ENCODE measurements around the gene UBE3C.
"Not testable (repeated sequence)": the region's sequence is repeated elsewhere in the genome, so short reads cannot be mapped to it uniquely, and the experiment has no call there.

The UBE3C gene

GRCh38 chr7:157274094-157274634, 135.4 kb downstream of the UBE3C start:
- DNase-seq: not testable (repeated sequence)

GRCh38 chr7:157274991-157275427, 136.3 kb downstream of the UBE3C start:
- peak; percentile 60 for DNase-seq

- DNase-seq: no peak
Measured at GRCh38 chr7:157276091-157276561, 137.4 kb downstream of the UBE3C start.

GRCh38 chr7:157276731-157277562, 138.2 kb downstream of the UBE3C start:
- peak; percentile 90 for DNase-seq

- DNase-seq: not testable (repeated sequence)
Measured at GRCh38 chr7:157277568-157277967, 138.8 kb downstream of the UBE3C start.

GRCh38 chr7:157278167-157278790, 139.6 kb downstream of the UBE3C start:
- DNase-seq: no peak

GRCh38 chr7:157278791-157279724, 140.3 kb downstream of the UBE3C start:
- DNase-seq: peak; percentile 55

- DNase-seq: no peak
Measured at GRCh38 chr7:157279741-157280215, 141.1 kb downstream of the UBE3C start.

GRCh38 chr7:157280216-157280841, 141.6 kb downstream of the UBE3C start:
- no peak for DNase-seq

GRCh38 chr7:157281221-157281998, 142.7 kb downstream of the UBE3C start:
- no peak for DNase-seq

GRCh38 chr7:157282141-157282801, 143.5 kb downstream of the UBE3C start:
- DNase-seq: no peak

- DNase-seq: no peak
Measured at GRCh38 chr7:157284229-157285014, 145.7 kb downstream of the UBE3C start.

GRCh38 chr7:157291404-157292080, 152.8 kb downstream of the UBE3C start:
- DNase-seq: no peak

GRCh38 chr7:157292258-157292657, 153.5 kb downstream of the UBE3C start:
- no peak for DNase-seq

- DNase-seq: no peak
Measured at GRCh38 chr7:157292770-157293412, 154.2 kb downstream of the UBE3C start.

- DNase-seq: no peak
Measured at GRCh38 chr7:157293413-157293788, 154.7 kb downstream of the UBE3C start.

- DNase-seq: no peak
Measured at GRCh38 chr7:157294773-157295172, 156.0 kb downstream of the UBE3C start.

- DNase-seq: no peak
Measured at GRCh38 chr7:157295338-157295737, 156.6 kb downstream of the UBE3C start.

GRCh38 chr7:157297185-157297584, 158.5 kb downstream of the UBE3C start:
- DNase-seq: no peak

Data from hematopoietic multipotent progenitor cell treated with erythropoietin and hydrocortisone succinate and interleukin-3 and kit ligand, for 4 days (in vitro differentiated cells).